ENCODE data around the gene AGTPBP1.

Gene AGTPBP1

GRCh38 chr9:85543196-85543595 is 198.6 kb downstream of the AGTPBP1 start:
- H3K27ac ChIP-seq (ENCODE audit: low read length), result no peak overlapping the region
- H3K4me2 ChIP-seq (ENCODE audit: low read length), result no peak overlapping the region
- no peak overlapping the region for H3K4me3 ChIP-seq (ENCODE audit: low read length)
- no peaks in the 10 kb centered on the region for H3K27me3 ChIP-seq (ENCODE audit: low read depth, low read length)
- no peaks in the 10 kb centered on the region for H3K36me3 ChIP-seq (replicated peaks; ENCODE audit: low read depth, low read length)
- H4K20me1 ChIP-seq (ENCODE audit: insufficient read depth, low read length), result no peaks in the 10 kb centered on the region
- H3K79me2 ChIP-seq (ENCODE audit: low read length), result no peaks in the 10 kb centered on the region
- no peak overlapping the region for H2AFZ ChIP-seq (ENCODE audit: low read depth, low read length)
- no peaks in the 10 kb centered on the region for H3K9me3 ChIP-seq (ENCODE audit: insufficient read depth, low read length)
- H3K4me1 ChIP-seq (ENCODE audit: low read length), result no peaks in the 10 kb centered on the region
- TF ChIP-seq EZH2phosphoT487 (IDR thresholded peaks at IDR 0.05; ENCODE audit: low read depth), result no peak
- no peak for TF ChIP-seq CTCF (IDR thresholded peaks at IDR 0.05; ENCODE audit: low read depth, low read length)
- H3K9ac ChIP-seq (ENCODE audit: low read length), result no peak overlapping the region

GRCh38 chr9:85541876-85542275 is 199.9 kb downstream of the AGTPBP1 start:
- H3K9ac ChIP-seq (ENCODE audit: low read length), result no peak overlapping the region
- H3K4me1 ChIP-seq (ENCODE audit: low read length), result no peaks in the 10 kb centered on the region

GRCh38 chr9:85536514-85536913 is 205.2 kb downstream of the AGTPBP1 start:
- Histone ChIP-seq H3K27ac (ENCODE audit: low read length) (no peak overlapping the region), H3K9me3 (ENCODE audit: insufficient read depth, low read length) (no peaks in the 10 kb centered on the region), H3K79me2 (ENCODE audit: low read length) (no peaks in the 10 kb centered on the region), H4K20me1 (ENCODE audit: insufficient read depth, low read length) (no peaks in the 10 kb centered on the region), H3K9ac (ENCODE audit: low read length) (no peak overlapping the region), H3K27me3 (ENCODE audit: low read depth, low read length) (no peaks in the 10 kb centered on the region), H2AFZ (ENCODE audit: low read depth, low read length) (no peak overlapping the region), H3K36me3 (replicated peaks; ENCODE audit: low read depth, low read length) (no peaks in the 10 kb centered on the region), H3K4me1 (ENCODE audit: low read length) (no peaks in the 10 kb centered on the region), H3K4me3 (ENCODE audit: low read length) (no peak overlapping the region), H3K4me2 (ENCODE audit: low read length) (no peak overlapping the region)
- no peak for TF ChIP-seq CTCF (IDR thresholded peaks at IDR 0.05; ENCODE audit: low read depth, low read length)
- TF ChIP-seq EZH2phosphoT487 (IDR thresholded peaks at IDR 0.05; ENCODE audit: low read depth), result no peak

More at GRCh38 chr9:85541876-85542275, 199.9 kb downstream of the AGTPBP1 start:
- no peaks in the 10 kb centered on the region for H3K79me2 ChIP-seq (ENCODE audit: low read length)
- H4K20me1 ChIP-seq (ENCODE audit: insufficient read depth, low read length), result no peaks in the 10 kb centered on the region
- TF ChIP-seq CTCF (IDR thresholded peaks at IDR 0.05; ENCODE audit: low read depth, low read length) (no peak), EZH2phosphoT487 (IDR thresholded peaks at IDR 0.05; ENCODE audit: low read depth) (no peak)
- H3K27me3 ChIP-seq (ENCODE audit: low read depth, low read length), result no peaks in the 10 kb centered on the region
- H3K9me3 ChIP-seq (ENCODE audit: insufficient read depth, low read length), result no peaks in the 10 kb centered on the region
- H2AFZ ChIP-seq (ENCODE audit: low read depth, low read length), result no peak overlapping the region
- no peak overlapping the region for H3K27ac ChIP-seq (ENCODE audit: low read length)
- H3K4me2 ChIP-seq (ENCODE audit: low read length), result no peak overlapping the region
- H3K4me3 ChIP-seq (ENCODE audit: low read length), result no peak overlapping the region
- no peaks in the 10 kb centered on the region for H3K36me3 ChIP-seq (replicated peaks; ENCODE audit: low read depth, low read length)

- H3K27me3 ChIP-seq (ENCODE audit: low read depth, low read length), result no peaks in the 10 kb centered on the region
- H4K20me1 ChIP-seq (ENCODE audit: insufficient read depth, low read length), result no peaks in the 10 kb centered on the region
- no peak overlapping the region for H2AFZ ChIP-seq (ENCODE audit: low read depth, low read length)
- H3K4me3 ChIP-seq (ENCODE audit: low read length), result no peak overlapping the region
- H3K79me2 ChIP-seq (ENCODE audit: low read length), result no peaks in the 10 kb centered on the region
- no peak for TF ChIP-seq CTCF (IDR thresholded peaks at IDR 0.05; ENCODE audit: low read depth, low read length)
- TF ChIP-seq EZH2phosphoT487 (IDR thresholded peaks at IDR 0.05; ENCODE audit: low read depth), result no peak
- no peak overlapping the region for H3K27ac ChIP-seq (ENCODE audit: low read length)
- H3K4me1 ChIP-seq (ENCODE audit: low read length), result no peaks in the 10 kb centered on the region
- no peaks in the 10 kb centered on the region for H3K36me3 ChIP-seq (replicated peaks; ENCODE audit: low read depth, low read length)
- no peaks in the 10 kb centered on the region for H3K9me3 ChIP-seq (ENCODE audit: insufficient read depth, low read length)
- H3K4me2 ChIP-seq (ENCODE audit: low read length), result no peak overlapping the region
- H3K9ac ChIP-seq (ENCODE audit: low read length), result no peak overlapping the region
Measured at GRCh38 chr9:85536076-85536475, 205.7 kb downstream of the AGTPBP1 start.

Measured in OCI-LY3 (cell line).